HG03139 (cell line): Measurements from ENCODE around the gene DISC1.
"Not testable (repeated sequence)": the region's sequence is repeated elsewhere in the genome, so short reads cannot be mapped to it uniquely, and the experiment has no call there.

ENCODE experiments used
- ATAC-seq: cut with Tn5 transposase; IDR thresholded peaks from one replicate; pipeline ENCODE4 v1.9.1; 2021; ENCODE audit not compliant: unreplicated experiment

Gene DISC1

GRCh38 chr1:231634323-231635013 is 7.9 kb downstream of the DISC1 start:
- ATAC-seq, result no peak

GRCh38 chr1:231636157-231636556 is 9.6 kb downstream of the DISC1 start:
- no peak for ATAC-seq

GRCh38 chr1:231636922-231637321 is 10.3 kb downstream of the DISC1 start:
- not testable (repeated sequence) for ATAC-seq

GRCh38 chr1:231638647-231639046 is 12.1 kb downstream of the DISC1 start:
- ATAC-seq, result no peak

- ATAC-seq, result no peak
Observed at GRCh38 chr1:231639819-231640218, 13.2 kb downstream of the DISC1 start.

- not testable (repeated sequence) for ATAC-seq
Observed at GRCh38 chr1:231641444-231641843, 14.9 kb downstream of the DISC1 start.

GRCh38 chr1:231642061-231642460 is 15.5 kb downstream of the DISC1 start:
- not testable (repeated sequence) for ATAC-seq

GRCh38 chr1:231642618-231643017 is 16.0 kb downstream of the DISC1 start:
- ATAC-seq, result no peak

GRCh38 chr1:231643071-231643934 is 16.7 kb downstream of the DISC1 start:
- ATAC-seq, result no peak

GRCh38 chr1:231643935-231644237 is 17.3 kb downstream of the DISC1 start:
- ATAC-seq, result no peak

- ATAC-seq, result not testable (repeated sequence)
Observed at GRCh38 chr1:231645634-231646033, 19.0 kb downstream of the DISC1 start.

- ATAC-seq, result not testable (repeated sequence)
Observed at GRCh38 chr1:231646165-231646564, 19.6 kb downstream of the DISC1 start.

- not testable (repeated sequence) for ATAC-seq
Observed at GRCh38 chr1:231651621-231652260, 25.2 kb downstream of the DISC1 start.

- no peak for ATAC-seq
Observed at GRCh38 chr1:231653632-231654031, 27.0 kb downstream of the DISC1 start.

GRCh38 chr1:231656741-231657140 is 30.2 kb downstream of the DISC1 start:
- no peak for ATAC-seq

GRCh38 chr1:231658223-231658622 is 31.6 kb downstream of the DISC1 start:
- ATAC-seq, result not testable (repeated sequence)

GRCh38 chr1:231660198-231660597 is 33.6 kb downstream of the DISC1 start:
- no peak for ATAC-seq

- ATAC-seq, result no peak
Observed at GRCh38 chr1:231663211-231663792, 36.7 kb downstream of the DISC1 start.

GRCh38 chr1:231665101-231665500 is 38.5 kb downstream of the DISC1 start:
- no peak for ATAC-seq

- no peak for ATAC-seq
Observed at GRCh38 chr1:231665726-231666125, 39.1 kb downstream of the DISC1 start.

GRCh38 chr1:231666220-231666936 is 39.8 kb downstream of the DISC1 start:
- no peak for ATAC-seq
